ENCODE data around the gene PHC1. TPM values are rescaled to one million over a fixed set of nuclear protein-coding genes. Genes with fewer than 3 reads are reported as not detected.

PHC1 gene
- total and polyA plus RNA-seq, 5 donors from 2014 or later = 15.5 to 46.6 (median 16.8) TPM

DNA sequence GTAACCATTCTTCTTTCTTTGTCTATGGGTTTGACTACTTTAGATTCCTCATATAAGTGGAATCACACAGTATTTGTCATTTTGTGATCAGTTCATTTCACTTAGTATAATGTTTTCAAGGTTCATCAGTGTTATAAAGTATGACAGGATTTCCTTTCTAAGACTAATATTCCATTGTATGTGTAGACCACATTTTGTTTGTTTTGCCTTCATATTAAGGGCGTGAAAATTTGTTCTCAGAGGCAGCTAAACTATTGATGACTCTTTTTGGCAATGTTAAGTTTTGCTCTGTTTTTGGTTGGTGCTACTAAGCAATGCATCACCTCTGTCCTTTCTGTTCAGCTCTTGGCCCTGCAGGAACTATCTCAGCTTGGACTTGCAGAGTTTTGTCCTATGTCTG lies 73.4 kb downstream of the PHC1 start:
- H3K27ac ChIP-seq (ENCODE audit: insufficient read depth, low read length, poor library complexity, severe bottlenecking) = peak overlapping the region; percentile 25
- Mint-ChIP-seq H3K27ac (peak overlapping the region in 2 of 3 donors; percentile 15 to 97), H3K36me3 (no peaks in the 10 kb centered on the region), H3K4me3 (peak overlapping the region; percentile 1 to 8 (median 8)), H3K27me3 (no peaks in the 10 kb centered on the region), H3K4me1 (peaks cover 11 to 51% (median 30%) of the 10 kb centered on the region in 4 donors), H3K9me3 (peaks cover 0 to 1% (median 0%) of the 10 kb centered on the region in 7 donors)
- H3K36me3 ChIP-seq (ENCODE audit: control insufficient read depth, insufficient read depth, low read length) = no peaks in the 10 kb centered on the region
- H3K4me1 ChIP-seq (ENCODE audit: control insufficient read depth, insufficient read depth, low read length, poor library complexity, severe bottlenecking) = peaks cover 20% of the 10 kb centered on the region
- DNase-seq (no peak), ATAC-seq (ENCODE audit: low read depth in 2 of 2) (no peak)
- no peaks in the 10 kb centered on the region for H3K27me3 ChIP-seq (ENCODE audit: control insufficient read depth, insufficient read depth, low read length)
- H3K4me3 ChIP-seq (ENCODE audit: low read depth, low read length) = peak overlapping the region; percentile 5
- no peaks in the 10 kb centered on the region for H3K9me3 ChIP-seq (ENCODE audit: control insufficient read depth in 2 of 2, low read length in 2 of 2)

DNA sequence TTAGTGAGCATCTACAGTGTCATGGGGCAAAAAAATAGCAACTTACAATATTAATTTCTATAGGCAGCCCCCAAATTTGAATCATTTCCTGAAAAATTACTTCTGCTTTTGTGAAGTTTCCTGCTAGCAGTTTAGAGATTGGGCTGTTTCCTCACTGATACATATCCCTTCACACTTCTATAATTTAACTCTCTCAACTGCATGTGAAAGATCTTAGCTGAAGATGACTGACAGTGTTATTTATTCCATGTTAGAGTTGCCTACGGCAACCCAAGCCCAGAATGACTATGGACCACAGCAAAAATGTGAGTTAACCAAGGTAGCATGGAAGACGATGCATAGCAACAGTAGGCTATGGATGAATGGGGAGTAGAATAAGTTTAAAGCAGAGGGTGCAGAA lies 75.1 kb downstream of the PHC1 start, which contains the start of gene KLRG1:
Gene KLRG1, plus strand, starts transcription at position 134 of the 400 bp plus-strand sequence. Its CDS starts 90 bp downstream, at position 224.
- H3K36me3 ChIP-seq (ENCODE audit: control insufficient read depth, insufficient read depth, low read length) = no peaks in the 10 kb centered on the region
- H3K4me1 ChIP-seq (ENCODE audit: control insufficient read depth, insufficient read depth, low read length, poor library complexity, severe bottlenecking) = peaks cover 20% of the 10 kb centered on the region
- no peaks in the 10 kb centered on the region for H3K36me3 Mint-ChIP-seq
- no peaks in the 10 kb centered on the region for H3K27me3 Mint-ChIP-seq
- H3K27ac Mint-ChIP-seq = peak within 1 kb of the TSS; percentile 53 to 97 (median 59)
- no peaks in the 10 kb centered on the region for H3K9me3 ChIP-seq (ENCODE audit: control insufficient read depth in 2 of 2, low read length in 2 of 2)
- H3K27ac ChIP-seq (ENCODE audit: insufficient read depth, low read length, poor library complexity, severe bottlenecking) = no peak within 1 kb of the TSS
- DNase-seq (no peak), ATAC-seq (ENCODE audit: low read depth in 2 of 2) (peak in 1 of 2 donors; percentile 28)
- H3K4me3 ChIP-seq (ENCODE audit: low read depth, low read length) = peak within 1 kb of the TSS; percentile 55
- H3K27me3 ChIP-seq (ENCODE audit: control insufficient read depth, insufficient read depth, low read length) = no peaks in the 10 kb centered on the region
- H3K4me3 Mint-ChIP-seq = peak within 1 kb of the TSS; percentile 55 to 84 (median 67)
- H3K4me1 Mint-ChIP-seq = peaks cover 8 to 57% (median 32%) of the 10 kb centered on the region in 4 donors
- peaks cover 0 to 1% (median 0%) of the 10 kb centered on the region in 7 donors for H3K9me3 Mint-ChIP-seq

Other genes with a start within 250 kb of the PHC1 start
- gene RIMKLB, start 216.5 kb upstream of the PHC1 start, total RNA-seq = 7.7 TPM
- 1 to 10 TPM; 1.1 to 2.1 (median 1.4) TPM for gene RIMKLB, start 216.5 kb upstream of the PHC1 start, polyA plus RNA-seq
- not detected for gene A2ML1, start 91.9 kb upstream of the PHC1 start, total RNA-seq
- gene A2ML1, start 91.9 kb upstream of the PHC1 start, polyA plus RNA-seq = not detected
- 132 TPM for gene M6PR, start 35.1 kb downstream of the PHC1 start, total RNA-seq
- gene M6PR, start 35.1 kb downstream of the PHC1 start, polyA plus RNA-seq = 100 to 1,000 TPM; 227 to 272 (median 261) TPM
- 4.8 TPM for gene KLRG1, start 75.0 kb downstream of the PHC1 start, total RNA-seq
- gene KLRG1, start 75.0 kb downstream of the PHC1 start, polyA plus RNA-seq = 10 to 100 TPM; 15.8 to 22.2 (median 16.6) TPM
- not detected for gene A2M, start 201.4 kb downstream of the PHC1 start, total RNA-seq
- not detected for gene A2M, start 201.4 kb downstream of the PHC1 start, polyA plus RNA-seq